Measurements from ENCODE around the gene IL17C.

DNA sequence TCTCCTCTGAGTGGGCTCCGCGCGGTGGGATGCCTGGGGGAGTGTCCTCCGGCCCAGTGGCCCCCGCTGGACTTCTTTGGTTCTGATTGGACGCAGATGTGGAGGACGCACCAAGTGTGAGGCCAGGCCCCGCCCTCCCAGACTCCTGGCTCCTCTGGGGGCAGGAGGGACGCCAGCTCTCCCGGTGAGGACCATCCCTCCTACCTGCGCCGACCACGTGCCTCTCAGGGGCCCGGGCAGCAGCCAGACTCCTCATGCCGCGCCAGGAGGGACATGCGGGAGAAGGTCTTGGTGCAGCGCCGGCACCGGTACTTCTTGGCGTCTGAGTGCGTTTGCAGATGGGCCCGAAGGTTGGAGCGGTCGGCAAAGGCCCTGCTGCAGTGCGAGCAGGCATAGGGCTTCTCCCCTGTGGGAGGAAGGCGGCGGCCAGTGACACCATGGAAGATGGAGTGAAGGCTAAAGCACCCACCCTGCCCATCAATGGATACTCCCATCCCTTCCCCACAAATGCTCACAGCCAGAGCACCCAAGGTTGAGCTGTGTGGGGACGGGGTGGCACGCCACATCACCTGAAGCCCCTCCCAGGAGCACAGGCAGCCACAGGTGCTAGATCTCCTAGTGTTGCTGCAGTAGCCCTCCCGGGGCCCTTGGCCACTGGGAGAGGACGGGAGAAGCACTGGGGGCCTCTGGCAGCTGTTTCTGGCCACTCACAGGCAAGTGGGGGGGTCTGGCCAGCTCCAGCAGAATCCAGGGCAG is 40.0 kb downstream of the IL17C start:
- TF ChIP-seq POLR2A (IDR thresholded peaks at IDR 0.05; ENCODE audit: low read length) = no peak
- no peak for TF ChIP-seq GATA1 (IDR thresholded peaks at IDR 0.05; ENCODE audit: low read depth, low read length)
